ENCODE data around the gene ZNF474.
"Not testable (repeated sequence)": the region's sequence is repeated elsewhere in the genome, so short reads cannot be mapped to it uniquely, and the experiment has no call there.

The ZNF474 gene

GRCh38 chr5:122129306-122129705 lies at the start of gene ZNF474:
Gene ZNF474 (plus strand): TSS chr5:122129546. CDS start chr5:122151991, 22,445 bp downstream.
- DNase-seq = no peak

DNA sequence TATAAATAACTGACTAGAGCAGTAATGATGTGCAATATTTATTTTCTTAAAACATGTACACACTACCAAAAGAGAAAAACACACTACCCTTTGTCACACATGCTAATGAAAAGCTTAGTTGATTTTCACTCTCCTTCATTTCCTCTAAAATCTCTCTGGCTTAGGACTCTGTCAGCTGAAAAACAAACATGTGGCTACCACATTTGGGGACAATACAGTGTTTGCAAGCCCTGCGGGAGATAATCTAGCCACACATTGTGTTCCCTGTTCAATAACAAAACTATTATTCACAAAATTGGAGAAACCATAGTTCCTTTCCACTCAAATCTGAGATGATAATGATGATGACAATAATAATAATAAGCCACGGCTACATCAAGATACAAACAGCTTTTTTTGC lies 47.8 kb upstream of the ZNF474 start:
- DNase-seq = no peak

GRCh38 chr5:122083535-122083934 lies 45.8 kb upstream of the ZNF474 start:
- no peak for DNase-seq

GRCh38 chr5:122085041-122085440 lies 44.3 kb upstream of the ZNF474 start:
- DNase-seq = no peak

DNA sequence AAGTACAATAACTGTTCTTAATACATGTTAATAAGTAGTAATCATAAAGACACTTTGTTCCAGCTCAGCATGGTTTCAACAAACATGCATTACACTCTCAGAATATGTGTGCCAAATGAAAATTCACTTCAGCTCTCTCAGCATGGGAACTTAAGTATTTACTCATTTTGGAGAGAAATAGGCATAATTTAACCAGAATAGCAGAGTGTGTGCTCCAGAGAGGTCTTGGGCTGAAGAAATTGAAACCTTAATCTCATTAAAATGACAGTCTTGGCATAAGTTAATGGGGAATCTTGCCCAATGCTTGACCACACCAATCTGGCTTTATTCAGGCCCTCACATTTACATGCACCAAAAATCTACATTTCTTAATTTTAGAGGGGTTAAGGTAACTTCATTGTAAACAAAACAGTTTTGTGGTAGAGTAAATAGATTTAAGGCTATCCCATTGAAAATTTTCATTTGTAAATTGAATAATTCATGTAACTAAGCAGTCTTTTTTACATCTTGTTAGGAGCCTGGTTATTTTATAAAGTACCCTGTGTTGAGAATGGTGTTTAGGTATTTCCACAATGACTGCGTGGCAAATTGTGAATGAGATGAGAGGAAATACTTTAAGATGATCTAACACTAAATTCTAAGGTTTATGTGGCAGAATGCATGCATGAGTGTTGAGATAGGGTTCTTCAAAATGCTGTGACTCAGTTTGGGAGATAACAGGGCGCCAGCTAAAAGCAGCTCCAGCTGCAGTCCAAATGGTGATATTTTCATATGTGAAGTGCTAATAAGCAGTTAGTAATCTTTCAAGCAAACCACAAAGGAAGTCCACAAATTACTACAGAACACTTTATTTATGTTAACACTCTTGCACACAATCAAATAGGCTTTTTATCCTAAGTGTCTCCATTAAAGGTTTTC lies 40.0 kb upstream of the ZNF474 start:
- DNase-seq = no peak

GRCh38 chr5:122091936-122092600 lies 37.3 kb upstream of the ZNF474 start:
- DNase-seq = no peak

GRCh38 chr5:122093415-122094180 lies 35.7 kb upstream of the ZNF474 start:
- no peak for DNase-seq

- DNase-seq = not testable (repeated sequence)
Observed at GRCh38 chr5:122094251-122094650, 35.1 kb upstream of the ZNF474 start.

GRCh38 chr5:122095158-122095557 lies 34.2 kb upstream of the ZNF474 start:
- no peak for DNase-seq

GRCh38 chr5:122097391-122097790 lies 32.0 kb upstream of the ZNF474 start:
- no peak for DNase-seq

- DNase-seq = no peak
Observed at GRCh38 chr5:122099060-122099790, 30.1 kb upstream of the ZNF474 start.

- DNase-seq = no peak
Observed at GRCh38 chr5:122101636-122102285, 27.6 kb upstream of the ZNF474 start.

GRCh38 chr5:122102825-122103224 lies 26.5 kb upstream of the ZNF474 start:
- no peak for DNase-seq

DNA sequence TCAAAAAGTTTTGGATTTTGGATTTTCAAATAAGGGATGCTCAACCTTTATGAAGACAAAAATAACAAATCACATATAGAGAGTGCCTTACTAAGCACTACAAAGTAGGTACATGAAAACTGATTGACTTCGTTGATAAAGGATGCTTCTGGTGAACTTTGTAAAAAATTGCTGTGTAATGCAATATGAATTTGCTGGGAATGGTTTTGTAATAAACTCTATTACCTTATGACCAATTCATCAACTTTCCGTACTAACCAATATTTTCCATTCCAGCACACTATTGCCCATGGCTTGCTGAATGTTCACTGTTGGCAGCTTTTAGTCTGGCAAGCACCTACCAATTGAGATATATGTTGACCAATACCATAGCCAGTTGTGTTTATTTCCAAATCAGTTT lies 23.4 kb upstream of the ZNF474 start:
- no peak for DNase-seq

DNA sequence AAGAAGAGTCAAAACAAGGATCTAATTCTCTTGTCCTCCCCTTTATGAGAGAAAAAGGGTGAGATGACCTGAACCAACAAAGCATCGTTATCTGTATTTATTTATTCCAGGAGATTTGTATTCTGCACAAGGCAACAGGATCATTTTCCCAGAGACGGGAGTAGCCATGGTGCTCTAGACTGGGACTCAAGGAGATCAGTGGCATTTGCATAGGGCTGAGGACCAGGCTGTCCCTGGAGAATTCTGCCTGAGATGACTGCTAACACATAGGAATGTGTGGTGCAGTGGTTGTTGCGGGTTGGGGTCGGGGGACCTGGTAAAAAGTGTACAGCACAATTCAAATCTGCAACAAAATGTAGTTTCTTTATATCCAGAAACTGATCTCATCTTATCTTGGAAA lies 22.3 kb upstream of the ZNF474 start:
- DNase-seq = no peak

DNA sequence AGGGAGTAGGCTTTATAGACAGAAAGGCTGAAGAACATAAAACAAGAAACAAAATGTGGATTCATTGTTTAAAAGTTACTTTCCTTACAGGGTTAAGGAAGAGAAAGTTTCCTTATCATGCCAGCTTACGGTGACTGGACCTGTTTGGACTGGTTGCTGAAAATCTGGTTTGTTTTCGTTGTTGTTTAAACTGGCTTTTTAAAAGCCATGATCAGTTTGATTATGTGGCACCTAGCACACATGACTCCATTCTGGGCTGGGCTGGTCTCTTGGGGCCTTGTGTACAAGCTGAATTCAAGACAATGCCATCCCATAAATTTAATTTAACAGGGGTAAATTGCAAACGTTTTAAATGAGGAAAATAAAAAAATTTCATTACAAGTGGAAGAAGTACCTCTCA lies 18.4 kb upstream of the ZNF474 start:
- DNase-seq = no peak

DNA sequence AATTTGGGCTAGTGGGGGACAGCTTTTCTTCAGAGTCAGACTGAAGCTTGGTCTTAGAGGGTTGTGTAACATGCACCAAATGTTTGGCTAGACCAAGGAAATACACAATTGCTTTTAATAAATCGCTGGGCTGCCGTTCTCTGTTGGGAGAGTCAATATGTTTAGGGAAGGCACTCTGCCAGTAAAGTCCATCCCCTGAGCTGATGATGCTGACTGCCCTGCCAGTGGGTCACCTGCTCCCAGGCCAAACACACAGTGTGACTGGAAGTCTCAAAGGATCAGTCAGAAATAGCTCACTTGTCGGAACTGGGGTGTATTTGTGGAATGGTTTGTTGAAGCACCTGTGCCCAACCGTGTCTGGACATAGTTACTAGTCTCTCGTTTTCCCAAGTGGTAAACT lies 17.9 kb upstream of the ZNF474 start:
- no peak for DNase-seq

GRCh38 chr5:122112063-122112462 lies 17.3 kb upstream of the ZNF474 start:
- DNase-seq = no peak

- DNase-seq = no peak
Observed at GRCh38 chr5:122112733-122113558, 16.4 kb upstream of the ZNF474 start.

DNA sequence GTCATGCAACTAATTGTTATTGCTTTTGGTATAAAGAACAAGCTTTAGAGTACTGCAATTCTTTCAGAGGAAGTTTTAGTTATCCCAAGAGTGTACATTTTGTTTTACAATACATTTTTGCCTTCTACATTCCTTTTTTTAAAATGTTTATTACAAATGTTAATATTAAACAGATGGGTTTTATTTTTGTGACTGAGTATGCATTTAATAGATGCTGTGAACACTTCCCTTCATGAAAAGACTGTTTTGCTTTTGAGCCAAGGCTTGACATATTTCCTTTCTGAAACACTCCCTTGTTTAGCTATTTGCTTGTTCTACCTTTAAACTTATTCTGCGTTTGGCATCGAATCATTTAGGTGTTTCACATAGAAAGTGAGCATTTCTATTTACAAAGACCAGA lies 14.8 kb upstream of the ZNF474 start:
- DNase-seq = no peak

GRCh38 chr5:122118356-122118948 lies 10.9 kb upstream of the ZNF474 start:
- DNase-seq = no peak
